Activated CD8-positive, alpha-beta memory T cell treated with anti-CD3 and anti-CD28 coated beads for 48 hours (primary cell): Measurements from ENCODE around the gene MYOM3.

Experiments used
- DNase-seq, 3 experiments: peaks; one replicate each; pipeline ENCODE4 v3.0.0-alpha.2; 2020; ENCODE audit warnings: low read depth in 2 of 3, low spot score in 2 of 3

The MYOM3 gene

GRCh38 chr1:24097663-24098062 lies 14.3 kb downstream of the MYOM3 start:
- DNase-seq, result no peak

- DNase-seq, result no peak
These were observed 15.2 kb downstream of the MYOM3 start for GRCh38 chr1:24096739-24097103.

GRCh38 chr1:24096009-24096738 lies 15.8 kb downstream of the MYOM3 start:
- no peak for DNase-seq

- no peak for DNase-seq
These were observed 16.6 kb downstream of the MYOM3 start for GRCh38 chr1:24095140-24095859.

- DNase-seq, result no peak
These were observed 17.4 kb downstream of the MYOM3 start for GRCh38 chr1:24094554-24094953.

- no peak for DNase-seq
These were observed 18.2 kb downstream of the MYOM3 start for GRCh38 chr1:24093732-24094131.

GRCh38 chr1:24092979-24093378 lies 19.0 kb downstream of the MYOM3 start:
- DNase-seq, result no peak

GRCh38 chr1:24091971-24092482 lies 19.9 kb downstream of the MYOM3 start:
- no peak for DNase-seq

- DNase-seq, result no peak
These were observed 21.2 kb downstream of the MYOM3 start for GRCh38 chr1:24090736-24091135.

GRCh38 chr1:24089743-24090555 lies 22.0 kb downstream of the MYOM3 start:
- DNase-seq, result no peak

- DNase-seq, result no peak
These were observed 22.8 kb downstream of the MYOM3 start for GRCh38 chr1:24089027-24089742.

- no peak for DNase-seq
These were observed 25.5 kb downstream of the MYOM3 start for GRCh38 chr1:24086466-24086865.

- DNase-seq, result no peak
These were observed 26.4 kb downstream of the MYOM3 start for GRCh38 chr1:24085546-24085945.

GRCh38 chr1:24085007-24085406 lies 26.9 kb downstream of the MYOM3 start:
- no peak for DNase-seq

GRCh38 chr1:24084050-24084449 lies 27.9 kb downstream of the MYOM3 start:
- no peak for DNase-seq

- DNase-seq, result no peak
These were observed 29.6 kb downstream of the MYOM3 start for GRCh38 chr1:24082372-24082771.

GRCh38 chr1:24081190-24081589 lies 30.7 kb downstream of the MYOM3 start:
- DNase-seq, result no peak

GRCh38 chr1:24080131-24080530 lies 31.8 kb downstream of the MYOM3 start:
- no peak for DNase-seq

GRCh38 chr1:24077278-24077978 lies 34.5 kb downstream of the MYOM3 start:
- DNase-seq, result no peak

GRCh38 chr1:24075946-24076345 lies 36.0 kb downstream of the MYOM3 start:
- no peak for DNase-seq

GRCh38 chr1:24075590-24075854 lies 36.4 kb downstream of the MYOM3 start:
- DNase-seq, result no peak
